T-helper 22 cell (primary cell): Measurements from ENCODE around the gene SND1.

ENCODE experiments used
- DNase-seq: peaks from one replicate; pipeline ENCODE4 v3.0.0-alpha.2; 2020; ENCODE audit warnings: low read depth

Gene SND1

GRCh38 chr7:128115821-128116723, 464.1 kb downstream of the SND1 start:
- no peak for DNase-seq

- no peak for DNase-seq
Measured at GRCh38 chr7:128116740-128117139, 464.7 kb downstream of the SND1 start.

GRCh38 chr7:128117691-128118090, 465.7 kb downstream of the SND1 start:
- DNase-seq = no peak

- no peak for DNase-seq
Measured at GRCh38 chr7:128119036-128119435, 467.0 kb downstream of the SND1 start.

GRCh38 chr7:128120116-128120515, 468.1 kb downstream of the SND1 start:
- DNase-seq = no peak

GRCh38 chr7:128120976-128121490, 469.0 kb downstream of the SND1 start:
- DNase-seq = no peak

- no peak for DNase-seq
Measured at GRCh38 chr7:128121711-128122530, 469.9 kb downstream of the SND1 start.

- DNase-seq = no peak
Measured at GRCh38 chr7:128122576-128123290, 470.7 kb downstream of the SND1 start.

GRCh38 chr7:128123291-128124037, 471.5 kb downstream of the SND1 start:
- DNase-seq = no peak

GRCh38 chr7:128124786-128125185, 472.8 kb downstream of the SND1 start:
- DNase-seq = no peak

GRCh38 chr7:128125816-128126215, 473.8 kb downstream of the SND1 start:
- no peak for DNase-seq

GRCh38 chr7:128128401-128128800, 476.4 kb downstream of the SND1 start:
- no peak for DNase-seq

- DNase-seq = no peak
Measured at GRCh38 chr7:128129224-128129864, 477.4 kb downstream of the SND1 start.

- no peak for DNase-seq
Measured at GRCh38 chr7:128131115-128131514, 479.1 kb downstream of the SND1 start.

- DNase-seq = no peak
Measured at GRCh38 chr7:128131731-128132130, 479.7 kb downstream of the SND1 start.

- DNase-seq = no peak
Measured at GRCh38 chr7:128132426-128133069, 480.6 kb downstream of the SND1 start.

- no peak for DNase-seq
Measured at GRCh38 chr7:128135159-128135514, 483.1 kb downstream of the SND1 start.

GRCh38 chr7:128135515-128136214, 483.7 kb downstream of the SND1 start:
- DNase-seq = peak; percentile 11

- DNase-seq = no peak
Measured at GRCh38 chr7:128136215-128136597, 484.2 kb downstream of the SND1 start.

- no peak for DNase-seq
Measured at GRCh38 chr7:128137181-128137580, 485.2 kb downstream of the SND1 start.
